Lung (tissue), 12 donors: ENCODE results near the gene RIMS4. TPM values are rescaled to one million over a fixed set of nuclear protein-coding genes. Genes with fewer than 3 reads are reported as not detected.
"Not testable (repeated sequence)": the region's sequence is repeated elsewhere in the genome, so short reads cannot be mapped to it uniquely, and the experiment has no call there.

Experiments used
- ATAC-seq: fragments of 200-7000 bp; cut with Tn5 transposase; one replicate; pipeline ENCODE4 v1.9.1; 2020; ENCODE audit warnings: moderate number of reproducible peaks; ENCODE audit not compliant: insufficient read depth, low FRiP score
- DNase-seq, 3 donors: peaks; one replicate each; pipeline ENCODE4 v3.0.0-alpha.2; 2013 to 2017
- H3K27ac ChIP-seq, 2 donors: one replicate each; pipeline ENCODE4 v1.5.1; 2013; ENCODE audit warnings: mild to moderate bottlenecking in 2 of 2, moderate library complexity in 2 of 2, control low read depth in 1 of 2, inconsistent platforms in 1 of 2, low read depth in 1 of 2, low read length in 1 of 2
- H3K27me3 ChIP-seq, 3 donors: one replicate each; pipeline ENCODE4 v1.5.1; 2013; ENCODE audit warnings: low read length in 2 of 3; ENCODE audit not compliant: control insufficient read depth in 3 of 3, insufficient read depth in 3 of 3
- H3K36me3 ChIP-seq, 4 donors: one replicate each; pipeline ENCODE4 v1.5.1; 2013; ENCODE audit warnings: low read length in 4 of 4, mild to moderate bottlenecking in 1 of 4, moderate library complexity in 1 of 4; ENCODE audit not compliant: control insufficient read depth in 4 of 4, insufficient read depth in 4 of 4
- H3K4me1 ChIP-seq, 5 donors: one replicate each; pipeline ENCODE4 v1.5.1; 2013; ENCODE audit warnings: low read length in 5 of 5, mild to moderate bottlenecking in 2 of 5, moderate library complexity in 1 of 5; ENCODE audit not compliant: control insufficient read depth in 5 of 5, insufficient read depth in 5 of 5
- H3K4me3 ChIP-seq: one replicate; pipeline ENCODE4 v1.5.1; 2013; ENCODE audit warnings: mild to moderate bottlenecking, control low read depth, moderate library complexity
- H3K9ac ChIP-seq, 2 donors: one replicate each; pipeline ENCODE4 v1.5.1; 2013; ENCODE audit warnings: low read length in 2 of 2, control low read depth in 1 of 2; ENCODE audit not compliant: insufficient read depth in 1 of 2
- H3K9me3 ChIP-seq, 4 donors: one replicate each; pipeline ENCODE4 v1.5.1; 2013; ENCODE audit warnings: low read length in 3 of 4, mild to moderate bottlenecking in 1 of 4, moderate library complexity in 1 of 4; ENCODE audit not compliant: control insufficient read depth in 4 of 4, insufficient read depth in 3 of 4
- WGBS, 2 donors: extraction: QIAGEN DNeasy Blood & Tissue Kit; methylation state at CpG; one replicate each; pipeline ENCODE4 v1.1.7; 2013; 5-methylcytosine and 5-hydroxymethylcytosine counted together
- polyA plus RNA-seq, 2 donors: library from polyadenylated mRNA; stranded (reverse); fragments of 200-250 nt; gene quantifications; one replicate each; pipeline ENCODE4 v1.2.1, GENCODE V29; 2013
- total RNA-seq, 2 donors: library from RNA; depleted of rRNA in 1 of 2; stranded (reverse); fragments of >200 nt in 1 of 2; gene quantifications; one replicate each; pipeline ENCODE4 v1.2.1, GENCODE V29; 2014 to 2021
- TF ChIP-seq, protein P1 (sequence below): IDR thresholded peaks from 2 replicates; pipeline ENCODE4 v1.5.1; 2012; ENCODE audit warnings: mild to moderate bottlenecking; ENCODE audit errors: control extremely low read depth, extremely low read depth
- donor health status: control.
- donor health status: control.
- donor health status: Bipolar disorder and iron deficiency.
- donor health status: healthy.
- donor health status: DM: yes; HTN: yes; CAD: no.

The RIMS4 gene
- total and polyA plus RNA-seq, 4 donors: 0.43 to 5.6 (median 1.6) TPM

DNA sequence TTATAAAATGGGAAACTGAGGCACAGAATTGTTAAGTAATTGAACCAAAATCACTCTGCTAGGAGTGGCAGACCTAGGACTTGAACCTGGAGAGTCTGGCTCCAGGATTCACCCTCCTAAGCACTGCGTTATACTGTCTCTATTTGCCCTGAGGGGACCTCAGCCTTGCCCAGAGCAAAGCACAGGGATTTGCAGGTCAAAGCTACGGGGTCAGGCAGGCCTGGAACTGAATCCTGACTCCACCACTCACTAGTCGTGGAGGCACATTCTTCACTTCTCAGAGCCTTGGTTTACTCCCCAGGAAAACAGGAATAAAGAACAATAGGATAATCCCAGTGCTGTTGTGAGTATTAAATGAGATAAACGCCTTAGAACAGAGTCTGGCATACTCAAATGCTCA lies 45.3 kb downstream of the RIMS4 start:
- peaks cover 0 to 19% (median 0%) of the 10 kb centered on the region in 5 donors for H3K4me1 ChIP-seq
- H3K27me3 ChIP-seq: no peaks in the 10 kb centered on the region
- H3K9me3 ChIP-seq: no peaks in the 10 kb centered on the region
- ATAC-seq (no peak), DNase-seq (no peak)
- H3K36me3 ChIP-seq: no peaks in the 10 kb centered on the region
- H3K27ac ChIP-seq: no peak overlapping the region
- H3K4me3 ChIP-seq: no peak overlapping the region
- H3K9ac ChIP-seq: no peak overlapping the region
- TF ChIP-seq, protein P1, sequence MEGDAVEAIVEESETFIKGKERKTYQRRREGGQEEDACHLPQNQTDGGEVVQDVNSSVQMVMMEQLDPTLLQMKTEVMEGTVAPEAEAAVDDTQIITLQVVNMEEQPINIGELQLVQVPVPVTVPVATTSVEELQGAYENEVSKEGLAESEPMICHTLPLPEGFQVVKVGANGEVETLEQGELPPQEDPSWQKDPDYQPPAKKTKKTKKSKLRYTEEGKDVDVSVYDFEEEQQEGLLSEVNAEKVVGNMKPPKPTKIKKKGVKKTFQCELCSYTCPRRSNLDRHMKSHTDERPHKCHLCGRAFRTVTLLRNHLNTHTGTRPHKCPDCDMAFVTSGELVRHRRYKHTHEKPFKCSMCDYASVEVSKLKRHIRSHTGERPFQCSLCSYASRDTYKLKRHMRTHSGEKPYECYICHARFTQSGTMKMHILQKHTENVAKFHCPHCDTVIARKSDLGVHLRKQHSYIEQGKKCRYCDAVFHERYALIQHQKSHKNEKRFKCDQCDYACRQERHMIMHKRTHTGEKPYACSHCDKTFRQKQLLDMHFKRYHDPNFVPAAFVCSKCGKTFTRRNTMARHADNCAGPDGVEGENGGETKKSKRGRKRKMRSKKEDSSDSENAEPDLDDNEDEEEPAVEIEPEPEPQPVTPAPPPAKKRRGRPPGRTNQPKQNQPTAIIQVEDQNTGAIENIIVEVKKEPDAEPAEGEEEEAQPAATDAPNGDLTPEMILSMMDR: no peak
- WGBS, 2 donors: 65% methylated on average over 4 of the region's 4 CpGs

DNA sequence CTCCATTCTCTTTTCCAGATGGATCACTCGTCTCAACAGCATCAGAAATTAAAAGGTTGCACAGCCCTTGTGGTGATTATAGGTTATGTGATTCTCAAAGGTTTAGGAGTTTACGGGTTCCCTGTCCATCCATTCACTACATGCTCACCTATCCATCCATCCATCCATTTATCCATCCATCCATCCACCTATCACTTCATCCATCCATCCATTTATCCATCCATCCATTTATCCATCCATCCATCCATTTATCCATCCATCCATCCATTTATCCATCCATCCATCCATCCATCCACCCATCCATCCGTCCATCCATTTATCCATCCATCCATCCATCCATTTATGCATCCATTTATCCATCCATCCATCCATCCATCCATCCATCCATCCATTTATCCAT lies 46.5 kb downstream of the RIMS4 start:
- WGBS, 2 donors: 94% methylated on average over 3 of the region's 3 CpGs
- H3K4me3 ChIP-seq, H3K27me3 ChIP-seq, H3K9me3 ChIP-seq, DNase-seq, H3K27ac ChIP-seq, ATAC-seq, H3K9ac ChIP-seq, H3K36me3 ChIP-seq: not testable (repeated sequence)
- H3K4me1 ChIP-seq: peaks cover 0 to 19% (median 0%) of the 10 kb centered on the region in 5 donors

DNA sequence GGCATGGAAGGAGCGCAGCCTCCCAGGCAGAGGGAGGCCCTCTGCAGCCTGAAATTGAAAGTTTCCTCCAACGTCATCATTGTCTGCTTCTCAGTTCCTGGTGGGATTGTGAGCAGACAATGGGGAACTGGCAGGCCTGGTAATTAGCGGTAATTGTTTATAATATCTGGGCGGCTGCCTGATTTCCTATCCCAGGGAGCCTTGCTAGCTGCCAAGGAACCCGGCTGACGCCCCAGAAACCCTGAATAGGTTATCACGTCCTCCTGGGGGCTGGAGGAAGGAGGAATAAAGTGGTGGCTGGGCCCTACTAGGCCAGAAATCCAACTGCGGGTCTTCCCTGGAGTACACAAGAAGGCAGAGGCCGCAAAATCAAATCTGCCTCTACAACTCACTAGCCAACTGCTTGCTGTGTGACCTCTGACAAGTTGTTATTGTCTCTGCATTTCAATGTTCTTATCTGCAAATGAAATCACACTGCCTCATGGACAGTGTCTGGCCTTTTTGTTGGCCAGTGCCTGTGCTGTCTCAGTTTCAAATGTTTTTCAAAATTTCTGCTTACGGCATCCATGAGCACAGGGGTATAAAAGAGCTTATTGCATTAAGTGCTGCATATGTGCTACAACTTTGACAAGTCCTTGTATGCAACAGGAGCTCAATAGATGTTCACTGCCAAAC lies 47.7 kb downstream of the RIMS4 start:
- peak overlapping the region; percentile 69 to 70 for H3K27ac ChIP-seq
- ATAC-seq (no peak), DNase-seq (peak; percentile 50 to 71 (median 56))
- no peaks in the 10 kb centered on the region for H3K36me3 ChIP-seq
- H3K4me1 ChIP-seq: peaks cover 0 to 19% (median 0%) of the 10 kb centered on the region in 5 donors
- no peak overlapping the region for H3K4me3 ChIP-seq
- TF ChIP-seq, protein P1: no peak
- no peaks in the 10 kb centered on the region for H3K9me3 ChIP-seq
- 62 to 72% methylated on average over 10 of the region's 10 CpGs for WGBS, 2 donors
- no peaks in the 10 kb centered on the region for H3K27me3 ChIP-seq
- H3K9ac ChIP-seq: no peak overlapping the region

DNA sequence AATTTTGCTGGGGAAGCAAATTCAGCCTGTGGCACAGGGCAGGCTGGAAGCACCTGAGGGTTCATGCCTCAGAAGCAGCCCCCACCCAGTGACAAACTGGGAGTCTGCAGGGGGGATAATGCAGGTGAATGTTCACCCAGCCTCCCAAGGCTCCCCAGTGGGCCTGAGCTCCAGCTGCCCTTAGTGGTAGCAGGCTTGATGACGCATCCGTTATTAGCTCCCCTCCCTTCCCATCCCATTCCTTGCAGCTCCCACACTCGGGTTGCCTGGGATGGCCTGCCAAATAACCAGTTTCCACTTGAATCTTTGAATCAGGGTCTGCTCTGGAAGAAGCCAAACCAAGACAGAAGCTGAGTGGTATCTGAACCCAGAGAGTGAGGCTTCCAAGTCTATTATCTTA lies 48.9 kb downstream of the RIMS4 start:
- peak; percentile 32 to 81 (median 64) for DNase-seq
- Histone ChIP-seq H3K9me3 (no peaks in the 10 kb centered on the region), H3K9ac (no peak overlapping the region), H3K4me1 (peaks cover 0 to 19% (median 0%) of the 10 kb centered on the region in 5 donors), H3K4me3 (no peak overlapping the region), H3K27ac (no peak overlapping the region), H3K27me3 (no peaks in the 10 kb centered on the region), H3K36me3 (no peaks in the 10 kb centered on the region)
- WGBS, 2 donors: 51 to 70% methylated on average over 3 of the region's 3 CpGs
- TF ChIP-seq, protein P1: no peak
- no peak for ATAC-seq
